Endothelial cell (in vitro differentiated cells): ENCODE measurements around the gene BRAT1. TPM values are rescaled to one million over a fixed set of nuclear protein-coding genes. Genes with fewer than 3 reads are reported as not detected.

ENCODE experiments used
- DNase-seq: peaks from one replicate; pipeline ENCODE4 v3.0.0; 2021; ENCODE audit warnings: low spot score
- H3K27ac Mint-ChIP-seq: one replicate; pipeline ENCODE4 v1.8.0; 2021; ENCODE audit warnings: mixed read lengths, inconsistent platforms; ENCODE audit not compliant: unreplicated experiment
- H3K27me3 Mint-ChIP-seq: one replicate; pipeline ENCODE4 v1.8.0; 2021; ENCODE audit warnings: mild to moderate bottlenecking, moderate library complexity, mixed read lengths, inconsistent platforms; ENCODE audit not compliant: unreplicated experiment
- H3K36me3 Mint-ChIP-seq: one replicate; pipeline ENCODE4 v1.8.0; 2021; ENCODE audit warnings: mild to moderate bottlenecking, low read depth, mixed read lengths, inconsistent platforms; ENCODE audit not compliant: unreplicated experiment
- H3K4me1 Mint-ChIP-seq: one replicate; pipeline ENCODE4 v1.8.0; 2021; ENCODE audit warnings: mild to moderate bottlenecking, mixed read lengths, inconsistent platforms; ENCODE audit not compliant: unreplicated experiment
- H3K4me3 Mint-ChIP-seq: one replicate; pipeline ENCODE4 v1.8.0; 2021; ENCODE audit warnings: mild to moderate bottlenecking, mixed read lengths, inconsistent platforms; ENCODE audit not compliant: unreplicated experiment
- H3K9me3 Mint-ChIP-seq: one replicate; pipeline ENCODE4 v1.8.0; 2021; ENCODE audit warnings: mixed read lengths, inconsistent platforms; ENCODE audit not compliant: unreplicated experiment
- CTCF ChIP-seq: fragments of 200-600 bp; sonication (generic); IDR thresholded peaks from one replicate; pipeline ENCODE4 v1.5.0; 2021; ENCODE audit warnings: antibody characterized with exemption; ENCODE audit not compliant: unreplicated experiment
- total RNA-seq: library from RNA; stranded (reverse); fragmentation: NEBNext Ultra II Directional; extraction: Animal tissue kit (Norgen Biotek cat#: 25700); gene quantifications from one replicate; pipeline ENCODE4 v1.2.1, GENCODE V29; 2021; ENCODE audit not compliant: unreplicated experiment

The BRAT1 gene
- total RNA-seq, 1 donor from 2014 or later, result 34.0 TPM

GRCh38 chr7:2512713-2513112, 42.6 kb downstream of the BRAT1 start:
- H3K9me3 Mint-ChIP-seq, result no peaks in the 10 kb centered on the region
- DNase-seq, result no peak
- no peak for TF ChIP-seq CTCF
- H3K27ac Mint-ChIP-seq, result peak overlapping the region; percentile 57
- H3K4me1 Mint-ChIP-seq, result peaks cover 17% of the 10 kb centered on the region
- no peaks in the 10 kb centered on the region for H3K36me3 Mint-ChIP-seq
- H3K27me3 Mint-ChIP-seq, result peaks cover 15% of the 10 kb centered on the region
- H3K4me3 Mint-ChIP-seq, result peak overlapping the region; percentile 51

- no peak for TF ChIP-seq CTCF
- no peak overlapping the region for H3K27ac Mint-ChIP-seq
Measured at GRCh38 chr7:2512179-2512661, 43.1 kb downstream of the BRAT1 start.

GRCh38 chr7:2511769-2512168, 43.6 kb downstream of the BRAT1 start:
- TF ChIP-seq CTCF, result no peak
- H3K27me3 Mint-ChIP-seq, result peaks cover 8% of the 10 kb centered on the region
- peaks cover 13% of the 10 kb centered on the region for H3K4me1 Mint-ChIP-seq
- no peak overlapping the region for H3K27ac Mint-ChIP-seq
- no peak overlapping the region for H3K4me3 Mint-ChIP-seq
- no peaks in the 10 kb centered on the region for H3K36me3 Mint-ChIP-seq
- DNase-seq, result no peak
- no peaks in the 10 kb centered on the region for H3K9me3 Mint-ChIP-seq

More at GRCh38 chr7:2512179-2512661, 43.1 kb downstream of the BRAT1 start:
- Mint-ChIP-seq H3K4me3 (no peak overlapping the region), H3K27me3 (peaks cover 10% of the 10 kb centered on the region), H3K4me1 (peaks cover 13% of the 10 kb centered on the region), H3K9me3 (no peaks in the 10 kb centered on the region), H3K36me3 (no peaks in the 10 kb centered on the region)
- DNase-seq, result no peak

GRCh38 chr7:2510909-2511768, 44.2 kb downstream of the BRAT1 start:
- peak; percentile 46 for DNase-seq
- H3K4me3 Mint-ChIP-seq, result no peak overlapping the region
- H3K27me3 Mint-ChIP-seq, result peaks cover 8% of the 10 kb centered on the region
- H3K9me3 Mint-ChIP-seq, result no peaks in the 10 kb centered on the region
- H3K4me1 Mint-ChIP-seq, result peaks cover 13% of the 10 kb centered on the region
- no peak for TF ChIP-seq CTCF
- no peaks in the 10 kb centered on the region for H3K36me3 Mint-ChIP-seq
- H3K27ac Mint-ChIP-seq, result no peak overlapping the region

- H3K4me3 Mint-ChIP-seq, result no peak overlapping the region
- no peak for TF ChIP-seq CTCF
- H3K4me1 Mint-ChIP-seq, result peaks cover 13% of the 10 kb centered on the region
- no peaks in the 10 kb centered on the region for H3K36me3 Mint-ChIP-seq
- no peaks in the 10 kb centered on the region for H3K9me3 Mint-ChIP-seq
- H3K27me3 Mint-ChIP-seq, result peaks cover 8% of the 10 kb centered on the region
- no peak for DNase-seq
- no peak overlapping the region for H3K27ac Mint-ChIP-seq
Measured at GRCh38 chr7:2510130-2510776, 45.1 kb downstream of the BRAT1 start.
